GM21786 (cell line): ENCODE data around the gene DCST1.
A peak's percentile ranks its signal among the peaks of the same experiment; 100 is the strongest.

Experiments used
- ATAC-seq: cut with Tn5 transposase; IDR thresholded peaks from one replicate; pipeline ENCODE4 v1.9.1; 2021; ENCODE audit not compliant: unreplicated experiment

Gene DCST1

GRCh38 chr1:155070721-155071569 lies 37.3 kb downstream of the DCST1 start:
- ATAC-seq: peak; percentile 69

- no peak for ATAC-seq
These were observed 38.1 kb downstream of the DCST1 start for GRCh38 chr1:155071701-155072100.

DNA sequence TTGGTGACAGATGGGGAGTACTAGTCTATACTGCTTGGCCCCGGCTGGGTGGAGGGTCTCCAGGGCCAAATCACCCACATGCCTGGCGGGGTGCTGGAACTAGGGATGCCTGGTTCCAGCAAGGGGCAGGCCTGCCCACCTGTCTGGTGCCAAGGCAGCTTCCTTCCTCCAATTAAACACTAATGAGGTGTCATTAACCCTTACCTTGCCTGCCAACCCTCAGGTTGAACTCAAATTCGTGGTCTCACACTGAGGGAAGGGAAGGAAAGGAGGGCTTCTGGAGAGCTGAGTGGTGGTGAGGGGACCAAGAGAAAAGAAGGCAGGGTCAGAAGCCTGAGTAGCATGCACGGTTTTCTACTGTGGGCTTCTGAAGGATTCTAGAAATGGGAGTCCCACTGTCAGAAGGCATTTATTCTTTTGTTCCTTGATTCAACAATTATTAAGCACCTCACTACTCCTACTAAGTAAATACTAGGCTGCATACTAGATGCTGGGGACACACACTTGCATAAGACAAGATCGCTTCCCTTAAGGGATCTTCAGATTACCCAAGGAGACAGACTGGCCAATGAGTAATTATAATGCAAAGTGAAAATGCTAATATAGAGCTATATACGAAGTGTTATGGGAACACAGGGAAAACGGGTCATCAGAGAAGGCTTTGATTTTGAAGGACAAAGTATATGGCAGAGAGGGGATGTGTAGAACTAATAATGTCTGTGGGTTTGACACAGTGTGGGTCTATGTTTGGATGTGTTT lies 39.1 kb downstream of the DCST1 start:
- no peak for ATAC-seq

DNA sequence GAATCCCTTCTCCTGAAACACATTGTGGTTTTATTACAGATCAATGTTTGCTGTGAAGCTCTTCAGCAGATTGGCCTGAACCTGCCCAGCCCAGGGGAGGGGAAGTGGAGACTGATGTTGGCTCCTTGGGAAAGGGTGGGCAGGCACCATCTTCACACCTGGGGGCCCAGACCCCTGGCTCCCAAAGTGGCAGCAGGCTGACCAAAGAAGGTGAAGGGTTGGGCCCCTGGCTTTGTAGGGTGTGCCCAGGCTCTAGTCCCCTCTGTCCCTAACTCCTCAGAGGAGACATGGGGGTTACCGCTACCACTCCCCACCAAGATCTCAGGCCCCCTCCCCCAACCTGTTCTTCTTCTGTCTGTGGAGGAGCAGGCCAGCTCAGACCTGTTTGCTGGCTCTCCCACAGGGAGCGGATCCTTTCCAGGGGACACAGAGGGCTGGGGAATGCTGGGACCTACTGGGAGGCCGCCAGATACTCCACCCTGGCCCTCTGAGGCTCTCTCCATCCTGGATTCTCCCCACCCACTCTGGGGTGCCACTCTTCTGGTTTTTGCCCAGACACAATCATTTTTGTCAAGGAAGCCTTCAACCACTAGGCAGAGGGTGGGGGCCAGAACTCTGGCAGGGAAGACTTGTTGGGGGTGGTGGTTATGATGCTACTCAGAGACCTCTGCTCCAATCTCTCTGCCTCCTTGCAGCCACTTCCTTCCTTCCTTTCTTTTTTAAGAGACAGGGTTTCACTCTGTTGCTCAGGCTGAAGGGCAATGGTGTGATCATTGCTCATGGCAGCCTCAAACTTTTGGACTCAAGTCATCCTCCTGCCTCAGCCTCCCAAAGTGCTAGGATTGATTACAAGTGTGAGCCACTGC lies 40.0 kb downstream of the DCST1 start:
- no peak for ATAC-seq

- ATAC-seq: no peak
These were observed 41.9 kb downstream of the DCST1 start for GRCh38 chr1:155075535-155075934.

- ATAC-seq: no peak
These were observed 42.7 kb downstream of the DCST1 start for GRCh38 chr1:155076371-155076770.

DNA sequence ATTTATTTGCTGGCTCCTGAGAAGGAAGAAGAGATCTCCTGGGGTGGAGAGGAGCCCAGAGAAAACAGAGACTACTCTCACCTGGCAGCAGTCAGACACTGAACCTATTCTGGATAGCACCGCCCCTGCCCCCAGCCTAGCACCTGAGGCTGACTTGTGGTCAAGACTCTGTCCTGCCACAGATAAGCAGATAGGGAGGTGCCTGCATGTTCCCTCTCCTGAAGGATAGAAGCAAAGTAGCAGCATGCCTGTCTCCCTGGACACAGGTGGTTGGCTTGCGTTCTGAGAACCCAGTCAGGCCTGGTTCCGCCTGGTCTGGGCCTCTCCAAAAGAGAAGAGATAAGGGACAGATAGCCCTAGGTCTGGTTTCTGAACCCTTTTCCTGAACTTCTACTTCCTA lies 43.7 kb downstream of the DCST1 start:
- ATAC-seq: no peak

DNA sequence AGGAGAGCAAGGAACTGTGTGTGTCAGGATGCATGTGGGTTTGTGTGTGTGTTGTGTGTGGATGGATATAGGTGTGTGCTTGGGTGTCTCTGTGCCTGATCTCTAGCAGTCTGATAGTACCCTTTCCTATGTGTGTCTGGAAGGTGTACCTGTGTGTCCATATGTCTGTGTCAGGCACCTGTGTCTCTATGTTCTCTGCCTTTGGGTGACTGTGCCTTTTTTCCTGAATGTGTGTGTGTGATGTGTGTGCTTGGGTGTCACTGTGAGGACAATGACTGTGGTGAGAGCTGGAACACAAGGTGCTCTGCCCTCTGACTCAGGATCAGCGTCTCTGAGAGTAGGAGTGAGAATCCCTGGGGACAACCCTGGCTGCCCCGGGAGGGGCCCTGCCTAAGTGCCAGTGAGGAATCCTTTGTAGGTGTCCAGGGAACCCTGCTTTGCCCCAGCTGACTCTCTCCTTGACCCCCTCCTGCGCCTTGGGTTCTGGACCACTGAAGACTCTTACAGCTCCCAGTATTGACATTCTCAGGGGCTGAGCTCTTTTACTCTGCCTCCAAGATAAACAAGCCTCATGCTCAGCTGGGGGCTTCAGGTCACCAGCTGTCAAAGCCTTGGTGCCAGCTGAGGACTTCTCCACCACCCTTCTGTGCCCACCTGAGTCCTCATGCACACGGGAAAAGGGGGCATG lies 44.3 kb downstream of the DCST1 start:
- ATAC-seq: no peak

- no peak for ATAC-seq
These were observed 45.0 kb downstream of the DCST1 start, which contains the start of gene EFNA3 for GRCh38 chr1:155078469-155079209. Gene EFNA3, plus strand, starts transcription at chr1:155078837. Its CDS starts 105 bp downstream, at chr1:155078942.

DNA sequence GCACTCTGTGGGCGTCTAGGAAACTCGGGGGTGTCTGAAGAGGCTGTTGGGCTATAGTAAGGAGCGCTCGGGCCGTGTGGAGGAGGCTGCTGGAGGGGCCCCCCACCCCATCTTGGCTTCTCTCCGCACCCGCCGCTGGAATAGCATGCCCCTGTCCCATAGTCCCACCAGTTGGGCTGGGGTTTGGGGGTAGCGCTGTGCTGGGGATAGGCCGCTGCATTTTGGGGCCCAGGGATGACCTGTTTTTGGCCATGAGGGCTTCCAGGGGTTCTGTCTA lies 45.5 kb downstream of the DCST1 start:
- no peak for ATAC-seq

- ATAC-seq: no peak
These were observed 46.1 kb downstream of the DCST1 start for GRCh38 chr1:155079487-155080311.

GRCh38 chr1:155080312-155081228 lies 46.9 kb downstream of the DCST1 start:
- ATAC-seq: no peak

GRCh38 chr1:155081472-155082300 lies 48.1 kb downstream of the DCST1 start:
- ATAC-seq: no peak

GRCh38 chr1:155082301-155083051 lies 48.9 kb downstream of the DCST1 start:
- ATAC-seq: no peak

DNA sequence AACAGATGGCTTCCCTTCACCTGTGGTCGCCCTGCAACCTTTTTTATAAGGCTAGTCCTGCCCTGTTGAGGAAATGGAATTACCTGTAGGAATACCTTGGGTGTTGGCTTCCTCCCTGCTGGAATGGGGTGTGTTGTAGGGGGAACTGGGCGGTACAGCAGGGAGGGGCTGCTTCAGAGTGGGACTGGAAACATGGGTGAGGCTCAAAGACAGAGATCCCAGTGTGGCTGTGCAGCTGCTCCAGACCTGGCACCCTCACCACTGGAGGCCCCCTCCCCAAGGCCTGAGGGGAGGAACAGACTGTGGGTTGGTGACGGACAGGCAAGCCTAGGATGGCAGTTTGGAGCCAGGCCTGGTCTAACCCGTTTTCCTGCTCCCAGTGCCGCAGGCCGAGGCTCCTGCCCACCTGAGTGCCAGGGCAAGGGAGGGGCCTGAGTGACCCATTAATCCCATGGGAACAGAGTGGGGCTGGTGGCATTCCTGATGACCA lies 49.5 kb downstream of the DCST1 start:
- ATAC-seq: no peak
